Mesenchymal stem cell (in vitro differentiated cells and primary cell): ENCODE results near the gene SKI.

Experiments
- DNase-seq: peaks from one replicate; pipeline ENCODE4 v3.0.0-alpha.2; 2013
- H2AFZ ChIP-seq: one replicate; pipeline ENCODE4 v1.6.1; 2013; ENCODE audit warnings: low read depth, mild to moderate bottlenecking, control low read depth, inconsistent platforms, low read length, moderate library complexity
- H2AK5ac ChIP-seq: 2 replicates; pipeline ENCODE4 v1.6.1; 2013; ENCODE audit warnings: low read length, moderate library complexity, mild to moderate bottlenecking, inconsistent platforms; ENCODE audit not compliant: severe bottlenecking
- H2BK120ac ChIP-seq: one replicate; pipeline ENCODE4 v1.6.1; 2013; ENCODE audit warnings: low read depth, mild to moderate bottlenecking, inconsistent platforms, low read length, moderate library complexity
- H2BK12ac ChIP-seq, 2 experiments: one replicate each; pipeline ENCODE4 v1.6.1; 2013; ENCODE audit warnings: inconsistent platforms in 2 of 2, low read length in 2 of 2, mild to moderate bottlenecking in 2 of 2, moderate library complexity in 2 of 2, control low read depth in 1 of 2
- H2BK15ac ChIP-seq: one replicate; pipeline ENCODE4 v1.6.1; 2013; ENCODE audit warnings: mild to moderate bottlenecking, low read depth, inconsistent platforms; ENCODE audit not compliant: poor library complexity, severe bottlenecking
- H2BK5ac ChIP-seq: 2 replicates; pipeline ENCODE4 v1.6.1; 2013; ENCODE audit warnings: low read depth, mild to moderate bottlenecking, low read length, control low read depth, inconsistent platforms; ENCODE audit not compliant: poor library complexity, severe bottlenecking
- H3K14ac ChIP-seq, 2 experiments: one replicate each; pipeline ENCODE4 v1.6.1; 2013; ENCODE audit warnings: inconsistent platforms in 2 of 2, low read length in 2 of 2, control low read depth in 1 of 2, mild to moderate bottlenecking in 1 of 2, moderate library complexity in 1 of 2
- H3K18ac ChIP-seq, 2 experiments: one replicate each; pipeline ENCODE4 v1.6.1; 2013; ENCODE audit warnings: inconsistent platforms in 2 of 2, low read length in 2 of 2, control low read depth in 1 of 2, low read depth in 1 of 2, mild to moderate bottlenecking in 1 of 2
- H3K23ac ChIP-seq, 2 experiments: one replicate each; pipeline ENCODE4 v1.6.1; 2013; ENCODE audit warnings: inconsistent platforms in 2 of 2, low read length in 2 of 2, mild to moderate bottlenecking in 2 of 2, moderate library complexity in 2 of 2, control low read depth in 1 of 2
- H3K27ac ChIP-seq: 2 replicates; pipeline ENCODE4 v1.5.1; 2013; ENCODE audit warnings: mild to moderate bottlenecking, moderate library complexity, low read length, control low read depth, inconsistent platforms; ENCODE audit not compliant: poor library complexity, severe bottlenecking
- H3K27me3 ChIP-seq, 2 experiments: 2 replicates each; pipeline versions ENCODE4 v1.6.1 to v1.7.0; 2013; ENCODE audit warnings: low read length in 2 of 2, mild to moderate bottlenecking in 2 of 2, moderate library complexity in 2 of 2, control low read depth in 1 of 2, inconsistent platforms in 1 of 2; ENCODE audit not compliant: control insufficient read depth in 1 of 2, insufficient read depth in 1 of 2
- H3K36me3 ChIP-seq, 2 experiments: 2 replicates each; pipeline versions ENCODE4 v1.6.1 to v1.7.0; 2013; ENCODE audit warnings: low read length in 2 of 2, control low read depth in 1 of 2, inconsistent platforms in 1 of 2, low read depth in 1 of 2, mild to moderate bottlenecking in 1 of 2; ENCODE audit not compliant: insufficient read depth in 2 of 2, control insufficient read depth in 1 of 2
- H3K4ac ChIP-seq, 2 experiments: one replicate each; pipeline ENCODE4 v1.6.1; 2013; ENCODE audit warnings: inconsistent platforms in 2 of 2, low read length in 2 of 2, mild to moderate bottlenecking in 2 of 2, moderate library complexity in 2 of 2, control low read depth in 1 of 2, low read depth in 1 of 2
- H3K4me1 ChIP-seq: 2 replicates; pipeline ENCODE4 v1.6.1; 2013; ENCODE audit warnings: low read depth, low read length, control low read depth; ENCODE audit not compliant: control insufficient read depth, insufficient read depth
- H3K4me2 ChIP-seq: 2 replicates; pipeline ENCODE4 v1.6.1; 2013; ENCODE audit warnings: low read length, mild to moderate bottlenecking, inconsistent platforms; ENCODE audit not compliant: poor library complexity, severe bottlenecking
- H3K4me3 ChIP-seq, 2 experiments: 2 replicates each; pipeline versions ENCODE4 v1.5.1 to v1.7.0; 2013; ENCODE audit warnings: low read length in 2 of 2, mild to moderate bottlenecking in 2 of 2, control low read depth in 1 of 2, low read depth in 1 of 2; ENCODE audit not compliant: insufficient read depth in 1 of 2
- H3K79me1 ChIP-seq: replicated peaks from 2 replicates; pipeline ENCODE4 v1.6.1; 2013; ENCODE audit warnings: mild to moderate bottlenecking, control low read depth, low read length, inconsistent platforms; ENCODE audit not compliant: poor library complexity, severe bottlenecking
- H3K9ac ChIP-seq: 2 replicates; pipeline ENCODE4 v1.7.0; 2013; ENCODE audit warnings: mild to moderate bottlenecking, low read length, moderate library complexity
- H3K9me3 ChIP-seq: 2 replicates; pipeline ENCODE4 v1.7.0; 2013; ENCODE audit warnings: mild to moderate bottlenecking, low read length; ENCODE audit not compliant: control insufficient read depth
- H4K8ac ChIP-seq: one replicate; pipeline ENCODE4 v1.6.1; 2013; ENCODE audit warnings: inconsistent platforms, mild to moderate bottlenecking, low read length, moderate library complexity
- H4K91ac ChIP-seq: one replicate; pipeline ENCODE4 v1.6.1; 2013; ENCODE audit warnings: mild to moderate bottlenecking, low read length, inconsistent platforms
- WGBS: methylation state at CpG from one replicate; pipeline ENCODE4 v1.1.7; 2013; ENCODE audit warnings: mixed read lengths; 5-methylcytosine and 5-hydroxymethylcytosine counted together

SKI gene

DNA sequence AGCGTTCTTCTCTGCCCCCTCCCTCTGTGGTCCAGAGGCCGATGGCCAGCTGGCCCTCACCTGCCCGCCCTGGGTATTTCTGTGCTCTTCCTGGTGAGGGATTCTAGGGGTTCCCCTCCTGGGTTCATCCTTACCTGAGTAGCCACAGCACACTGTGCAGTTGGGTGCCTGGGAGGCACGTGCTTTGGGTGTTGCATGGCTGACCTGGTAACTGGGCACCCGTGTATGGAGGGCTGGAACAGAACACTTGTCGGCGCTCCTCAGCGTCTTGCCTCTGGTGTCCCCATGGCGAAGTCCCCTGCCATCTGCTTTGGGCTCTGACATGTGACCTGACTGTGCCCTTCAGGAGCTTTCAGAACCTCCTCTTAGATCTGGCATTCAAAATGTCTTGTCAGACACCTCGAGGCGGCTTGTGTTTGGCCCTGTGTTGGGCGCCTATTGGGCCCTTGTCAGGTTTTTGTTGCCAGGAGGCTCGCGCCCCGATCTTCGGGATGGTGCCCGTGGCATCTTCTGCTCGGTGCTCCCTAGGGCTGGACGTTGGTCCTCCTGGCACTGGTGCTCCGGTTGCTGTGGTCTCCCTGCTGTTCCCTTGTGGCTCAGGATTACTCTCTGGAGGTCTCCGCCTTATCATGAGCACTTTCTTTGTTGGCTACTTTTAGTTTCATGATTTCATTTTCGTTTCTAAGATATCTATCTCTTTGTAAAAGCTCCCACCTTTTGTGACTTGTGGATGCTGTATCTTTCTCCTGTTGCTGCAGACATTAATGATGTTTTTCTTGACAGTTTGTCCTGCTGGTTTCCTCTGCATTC is 28.5 kb downstream of the SKI start:
- H3K79me1 ChIP-seq: peaks cover 4% of the 10 kb centered on the region
- H3K9me3 ChIP-seq: no peaks in the 10 kb centered on the region
- H4K8ac ChIP-seq: peak overlapping the region; percentile 71
- H3K14ac ChIP-seq: no peak overlapping the region
- peak overlapping the region; percentile 70 for H4K91ac ChIP-seq
- no peak overlapping the region for H2AK5ac ChIP-seq
- H2BK120ac ChIP-seq: peak overlapping the region; percentile 38
- peak overlapping the region; percentile 75 for H2BK15ac ChIP-seq
- no peak overlapping the region for H3K4ac ChIP-seq
- no peaks in the 10 kb centered on the region for H3K27me3 ChIP-seq
- H3K27ac ChIP-seq: no peak overlapping the region
- peak overlapping the region in 1 of 2 experiments; percentile 62 for H3K4me3 ChIP-seq
- no peak overlapping the region for H3K18ac ChIP-seq
- no peak overlapping the region for H3K4me2 ChIP-seq
- H3K9ac ChIP-seq: peak overlapping the region; percentile 3
- H3K4me1 ChIP-seq: peaks cover 22% of the 10 kb centered on the region
- H2AFZ ChIP-seq: no peak overlapping the region
- no peak for DNase-seq
- H2BK5ac ChIP-seq: no peak overlapping the region
- peaks cover 6 to 38% of the 10 kb centered on the region in 2 experiments for H3K36me3 ChIP-seq
- no peak overlapping the region for H2BK12ac ChIP-seq
- H3K23ac ChIP-seq: no peak overlapping the region
- WGBS: 98% methylated on average over 21 of the region's 22 CpGs

DNA sequence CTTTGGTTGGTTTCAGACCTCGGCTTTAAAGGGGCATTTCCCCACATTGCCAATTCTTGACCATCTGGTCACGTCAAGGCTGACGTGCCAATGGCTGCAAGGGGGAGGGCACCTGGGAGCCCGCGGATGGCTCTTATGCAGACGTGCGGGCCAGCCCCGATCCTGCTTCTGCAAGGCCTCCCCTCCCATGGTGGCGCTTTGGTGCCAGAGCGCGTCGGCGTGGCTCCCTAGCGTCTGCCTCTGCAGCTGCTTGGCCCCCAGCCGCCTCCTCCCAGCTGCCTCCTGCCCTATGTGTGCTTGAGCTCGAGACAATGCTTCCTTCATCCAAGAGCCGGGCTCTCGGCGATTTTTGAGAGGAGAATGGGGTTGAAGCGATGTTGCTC is 29.1 kb downstream of the SKI start:
- no peak for DNase-seq
- Histone ChIP-seq H3K23ac (no peak overlapping the region), H2BK120ac (no peak overlapping the region), H3K27me3 (no peaks in the 10 kb centered on the region), H3K4me1 (peaks cover 20% of the 10 kb centered on the region), H4K91ac (peak overlapping the region; percentile 3), H2BK5ac (no peak overlapping the region), H3K36me3 (peaks cover 6 to 33% of the 10 kb centered on the region in 2 experiments), H3K4ac (no peak overlapping the region), H3K4me2 (no peak overlapping the region), H3K27ac (no peak overlapping the region), H3K79me1 (peaks cover 4% of the 10 kb centered on the region), H3K14ac (no peak overlapping the region), H3K18ac (no peak overlapping the region), H3K4me3 (peak overlapping the region in 1 of 2 experiments; percentile 62), H4K8ac (no peak overlapping the region), H2BK15ac (no peak overlapping the region), H3K9me3 (no peaks in the 10 kb centered on the region), H2AFZ (no peak overlapping the region), H3K9ac (peak overlapping the region; percentile 3), H2BK12ac (no peak overlapping the region), H2AK5ac (no peak overlapping the region)
- 97% methylated on average over 20 of the region's 20 CpGs for WGBS

GRCh38 chr1:2258122-2258681 is 30.1 kb downstream of the SKI start:
- Histone ChIP-seq H4K8ac (no peak overlapping the region), H3K36me3 (peaks cover 6 to 25% of the 10 kb centered on the region in 2 experiments), H2BK15ac (no peak overlapping the region), H3K23ac (no peak overlapping the region), H3K18ac (no peak overlapping the region), H3K27ac (no peak overlapping the region), H2AFZ (no peak overlapping the region), H4K91ac (no peak overlapping the region), H3K79me1 (peaks cover 4% of the 10 kb centered on the region), H2BK5ac (no peak overlapping the region), H2AK5ac (no peak overlapping the region), H3K4ac (no peak overlapping the region), H3K4me3 (no peak overlapping the region), H3K14ac (no peak overlapping the region), H3K4me1 (peaks cover 18% of the 10 kb centered on the region), H3K4me2 (no peak overlapping the region), H2BK120ac (no peak overlapping the region), H3K27me3 (no peaks in the 10 kb centered on the region), H3K9me3 (no peaks in the 10 kb centered on the region), H2BK12ac (no peak overlapping the region), H3K9ac (peak overlapping the region; percentile 32)
- 85% methylated on average over 13 of the region's 13 CpGs for WGBS
- DNase-seq: no peak

GRCh38 chr1:2258996-2259395 is 30.9 kb downstream of the SKI start:
- no peak overlapping the region for H2AFZ ChIP-seq
- 97% methylated on average over 9 of the region's 9 CpGs for WGBS
- H2AK5ac ChIP-seq: no peak overlapping the region

More at GRCh38 chr1:2258996-2259395, 30.9 kb downstream of the SKI start:
- peaks cover 4% of the 10 kb centered on the region for H3K79me1 ChIP-seq
- H3K18ac ChIP-seq: no peak overlapping the region
- no peak overlapping the region for H3K9ac ChIP-seq
- H3K27ac ChIP-seq: no peak overlapping the region
- no peak overlapping the region for H4K91ac ChIP-seq
- H3K14ac ChIP-seq: no peak overlapping the region
- peak overlapping the region in 1 of 2 experiments; percentile 43 for H3K23ac ChIP-seq
- H3K4ac ChIP-seq: no peak overlapping the region
- no peak overlapping the region for H2BK120ac ChIP-seq
- no peak overlapping the region for H3K4me2 ChIP-seq
- H2BK5ac ChIP-seq: no peak overlapping the region
- no peaks in the 10 kb centered on the region for H3K9me3 ChIP-seq
- H3K4me1 ChIP-seq: peaks cover 16% of the 10 kb centered on the region
- H2BK15ac ChIP-seq: no peak overlapping the region
- no peaks in the 10 kb centered on the region for H3K27me3 ChIP-seq
- no peak overlapping the region for H4K8ac ChIP-seq
- H3K36me3 ChIP-seq: peaks cover 4 to 17% of the 10 kb centered on the region in 2 experiments
- DNase-seq: no peak
- H2BK12ac ChIP-seq: no peak overlapping the region
- H3K4me3 ChIP-seq: no peak overlapping the region
